Astrocyte of the spinal cord (primary cell): ENCODE data around the gene RSRC2.
"Not testable (repeated sequence)": the region's sequence is repeated elsewhere in the genome, so short reads cannot be mapped to it uniquely, and the experiment has no call there.

Experiments
- DNase-seq: peaks from one replicate; pipeline ENCODE4 v3.0.0; 2011; ENCODE audit warnings: low read depth, low spot score
- H3K4me3 ChIP-seq: 2 replicates; pipeline ENCODE4 v1.5.1; 2011; ENCODE audit warnings: low read depth, mild to moderate bottlenecking, low read length, moderate library complexity
- in situ Hi-C: cut with HindIII; loops from 2 replicates; pipeline ENCODE4 v1.10.0; 2017; ENCODE audit warnings: low sequenced_read_pairs
- TF ChIP-seq, protein P1 (sequence below): IDR thresholded peaks from 2 replicates; pipeline ENCODE4 v1.5.1; 2012; ENCODE audit warnings: low read depth, mild to moderate bottlenecking, low read length, inconsistent platforms

RSRC2 gene

DNA sequence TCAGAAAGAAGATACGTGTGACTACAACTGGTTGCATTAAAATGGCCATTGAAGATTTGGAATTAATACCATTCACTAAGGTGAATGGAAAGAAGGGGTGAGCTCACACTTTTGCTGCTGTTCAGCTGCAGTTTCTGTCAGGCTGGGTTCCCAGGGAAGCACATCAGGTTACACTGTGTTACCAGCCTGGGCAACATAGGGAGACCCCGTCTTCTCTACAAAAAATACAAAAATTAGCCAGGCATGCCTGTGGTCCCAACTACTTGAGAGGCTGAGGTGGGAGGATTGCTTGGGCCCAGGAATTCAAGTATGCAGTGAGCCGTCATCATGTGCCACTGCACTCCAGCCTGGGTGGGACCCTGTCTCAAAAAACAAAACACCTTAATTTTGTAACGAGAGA, 13.1 kb downstream of the RSRC2 start:
- DNase-seq, result no peak
- TF ChIP-seq, protein P1, sequence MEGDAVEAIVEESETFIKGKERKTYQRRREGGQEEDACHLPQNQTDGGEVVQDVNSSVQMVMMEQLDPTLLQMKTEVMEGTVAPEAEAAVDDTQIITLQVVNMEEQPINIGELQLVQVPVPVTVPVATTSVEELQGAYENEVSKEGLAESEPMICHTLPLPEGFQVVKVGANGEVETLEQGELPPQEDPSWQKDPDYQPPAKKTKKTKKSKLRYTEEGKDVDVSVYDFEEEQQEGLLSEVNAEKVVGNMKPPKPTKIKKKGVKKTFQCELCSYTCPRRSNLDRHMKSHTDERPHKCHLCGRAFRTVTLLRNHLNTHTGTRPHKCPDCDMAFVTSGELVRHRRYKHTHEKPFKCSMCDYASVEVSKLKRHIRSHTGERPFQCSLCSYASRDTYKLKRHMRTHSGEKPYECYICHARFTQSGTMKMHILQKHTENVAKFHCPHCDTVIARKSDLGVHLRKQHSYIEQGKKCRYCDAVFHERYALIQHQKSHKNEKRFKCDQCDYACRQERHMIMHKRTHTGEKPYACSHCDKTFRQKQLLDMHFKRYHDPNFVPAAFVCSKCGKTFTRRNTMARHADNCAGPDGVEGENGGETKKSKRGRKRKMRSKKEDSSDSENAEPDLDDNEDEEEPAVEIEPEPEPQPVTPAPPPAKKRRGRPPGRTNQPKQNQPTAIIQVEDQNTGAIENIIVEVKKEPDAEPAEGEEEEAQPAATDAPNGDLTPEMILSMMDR, result no peak
- H3K4me3 ChIP-seq, result no peak overlapping the region
- in situ Hi-C loops, result no loop called here

DNA sequence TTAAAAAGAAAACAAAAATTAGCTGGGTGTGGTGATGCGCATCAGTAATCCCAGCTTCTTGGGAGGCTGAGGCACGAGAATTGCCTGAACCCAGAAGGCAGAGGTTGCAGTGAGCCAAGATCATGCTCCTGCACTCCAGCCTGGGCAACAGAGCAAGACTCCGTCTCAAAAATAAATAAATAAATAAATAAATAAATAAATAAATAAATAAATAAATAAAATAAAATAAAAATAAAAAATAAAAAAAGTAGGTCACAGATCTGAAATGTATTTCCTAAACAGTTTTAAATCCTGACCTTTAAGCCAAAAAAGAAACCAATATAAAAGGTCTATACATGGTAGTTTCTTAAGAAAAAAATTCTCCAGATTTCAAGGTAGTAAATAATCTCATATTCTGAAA, 13.7 kb downstream of the RSRC2 start:
- DNase-seq, in situ Hi-C loops, H3K4me3 ChIP-seq: not testable (repeated sequence)

DNA sequence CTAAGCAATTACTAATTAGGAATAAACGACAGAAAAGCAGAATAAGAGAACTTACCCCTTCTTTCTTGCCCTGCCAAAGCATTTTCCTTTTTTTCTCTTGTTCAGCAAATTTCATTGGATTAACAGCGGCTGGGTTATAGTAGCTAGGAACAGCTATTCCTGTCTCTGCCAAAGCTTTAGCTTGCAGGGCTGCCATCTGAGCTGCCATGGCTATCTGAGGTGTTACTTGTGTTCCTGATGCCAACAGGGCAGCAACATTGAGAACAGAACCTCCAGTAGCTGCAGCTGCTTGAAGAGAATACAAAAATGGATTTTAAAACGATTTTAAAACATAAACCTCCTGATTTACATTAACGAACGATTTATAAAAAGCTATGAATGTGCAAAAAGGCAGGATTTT, 18.6 kb downstream of the RSRC2 start:
- no peak for DNase-seq
- TF ChIP-seq, protein P1, result no peak
- in situ Hi-C loops, result no loop called here
- no peak overlapping the region for H3K4me3 ChIP-seq

DNA sequence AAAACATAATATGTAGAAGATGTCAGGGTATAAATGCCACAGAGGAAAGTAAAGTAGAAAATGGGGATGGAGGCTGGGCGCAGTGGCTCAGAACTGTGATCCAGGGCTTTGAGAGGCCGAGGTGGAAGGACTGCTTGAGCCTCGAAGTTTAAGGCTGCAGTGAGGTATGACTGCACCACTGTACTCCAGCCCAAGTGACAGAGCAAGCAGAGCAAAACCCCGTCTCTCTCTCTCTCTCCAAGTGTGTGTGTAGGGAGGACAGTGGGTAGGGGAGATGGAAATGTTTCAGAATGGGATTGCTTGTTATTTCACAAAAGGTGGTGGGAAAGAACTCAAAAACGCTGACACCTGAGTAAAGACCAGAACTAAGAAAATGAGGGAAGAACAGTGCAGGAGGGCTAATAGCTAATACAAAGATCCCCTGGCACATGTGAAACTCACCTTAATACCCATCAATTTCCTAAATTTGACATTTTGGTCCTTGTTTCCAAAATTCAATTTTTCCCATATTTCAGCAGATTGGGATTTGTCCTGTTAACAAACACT, 20.3 kb downstream of the RSRC2 start:
- no peak overlapping the region for H3K4me3 ChIP-seq
- TF ChIP-seq, protein P1, result no peak
- in situ Hi-C loops, result no loop called here
- DNase-seq, result no peak

DNA sequence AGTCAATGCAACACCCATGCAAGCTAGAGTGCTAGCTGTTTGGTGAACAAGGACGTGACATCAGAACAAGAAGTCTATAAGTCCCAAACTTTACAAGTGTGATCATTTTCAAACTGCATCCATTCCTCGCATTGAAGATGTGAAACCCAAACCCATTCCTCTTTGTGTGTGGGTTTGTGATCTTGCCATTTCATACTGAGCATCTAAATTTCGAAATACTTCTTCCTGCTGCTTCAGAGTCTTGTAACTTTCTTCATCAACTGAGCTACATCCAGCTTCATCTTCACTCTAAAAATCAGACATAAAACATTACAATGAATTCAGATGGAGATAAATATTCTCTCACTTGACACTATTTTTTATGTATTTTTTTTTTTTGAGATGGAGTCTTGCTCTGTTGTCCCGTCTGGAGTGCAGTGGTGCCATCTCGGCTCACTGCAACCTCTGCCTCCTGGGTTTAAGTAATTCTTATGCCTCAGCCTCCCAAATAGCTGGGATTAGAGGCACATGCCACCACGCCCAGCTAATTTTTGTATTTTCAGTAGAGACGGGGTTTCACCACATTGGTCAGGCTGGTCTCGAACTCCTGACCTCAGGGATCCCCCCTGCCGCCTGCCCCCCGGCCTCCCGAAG, 21.2 kb downstream of the RSRC2 start:
- in situ Hi-C loops, result no loop called here
- TF ChIP-seq, protein P1, result no peak
- DNase-seq, result no peak
- H3K4me3 ChIP-seq, result no peak overlapping the region

DNA sequence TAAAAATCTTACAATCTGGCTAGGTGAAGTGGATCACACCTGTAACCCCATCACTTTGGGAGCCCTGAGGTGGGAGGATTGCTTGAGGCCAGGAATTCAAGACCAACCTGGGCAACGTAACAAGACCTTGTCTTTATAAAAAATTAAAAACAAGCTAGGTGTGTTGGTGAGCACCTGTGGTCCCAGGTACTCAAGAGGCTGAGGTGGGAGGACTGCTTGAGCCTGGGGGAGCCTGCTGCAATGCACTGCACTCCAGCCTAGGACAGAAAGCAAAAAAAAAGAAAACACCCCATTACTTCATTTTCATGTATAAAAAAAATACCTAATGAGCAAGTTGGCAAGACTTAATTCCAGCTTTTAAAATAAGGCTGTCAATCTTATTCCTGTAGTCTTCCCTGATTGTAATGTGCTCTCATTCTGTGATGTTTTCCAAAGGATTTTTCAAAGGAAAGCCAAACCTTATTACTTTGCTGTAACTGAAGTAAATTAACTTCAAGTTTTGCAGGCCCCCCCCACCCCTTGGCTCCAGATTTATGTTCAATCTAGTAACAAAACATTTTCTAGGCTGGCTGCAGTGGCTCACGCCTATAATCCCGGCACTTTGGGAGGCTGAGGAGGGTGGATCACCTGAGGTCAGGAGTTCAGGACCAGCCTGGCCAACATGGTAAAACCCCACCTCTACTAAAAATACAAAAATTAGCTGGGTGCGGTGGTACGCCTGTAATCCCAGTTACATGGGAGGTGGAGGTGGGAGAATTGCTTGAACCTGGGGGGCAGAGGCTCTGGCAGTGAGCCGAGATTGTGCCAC, 22.7 kb downstream of the RSRC2 start:
- no peak overlapping the region for H3K4me3 ChIP-seq
- TF ChIP-seq, protein P1, result no peak
- in situ Hi-C loops, result no loop called here
- no peak for DNase-seq
